WTC11 (cell line): ENCODE measurements around the gene ROR2.

Experiments
- FOXP1 ChIP-seq: sonication (generic); formaldehyde crosslinking; IDR thresholded peaks from 2 replicates; pipeline ENCODE4 v1.8.0; 2022; ENCODE audit warnings: missing genetic modification reagents, mild to moderate bottlenecking, moderate library complexity, borderline replicate concordance
- KAT7 ChIP-seq: sonication (generic); formaldehyde crosslinking; IDR thresholded peaks from 2 replicates; pipeline ENCODE4 v1.8.1; 2023; ENCODE audit warnings: missing genetic modification reagents, mild to moderate bottlenecking, borderline replicate concordance
- SP1 ChIP-seq: sonication (generic); formaldehyde crosslinking; conservative IDR thresholded peaks from 2 replicates; pipeline ENCODE4 v1.8.1; 2022; ENCODE audit warnings: missing genetic modification reagents
- TF ChIP-seq, protein P1 (sequence below): sonication (generic); formaldehyde crosslinking; IDR thresholded peaks from 2 replicates; pipeline ENCODE4 v1.8.1; 2023; ENCODE audit warnings: mild to moderate bottlenecking, missing genetic modification reagents, moderate library complexity
- TF ChIP-seq, protein P2 (sequence below): sonication (generic); formaldehyde crosslinking; IDR thresholded peaks from 2 replicates; pipeline ENCODE4 v1.8.0; 2022; ENCODE audit warnings: mild to moderate bottlenecking, missing genetic modification reagents
- TF ChIP-seq, protein P3 (sequence below): fragments of 200-600 bp; IDR thresholded peaks from 2 replicates; pipeline ENCODE4 v1.8.0; 2022; ENCODE audit warnings: antibody characterized with exemption
- TF ChIP-seq, protein P4 (sequence below): sonication (generic); formaldehyde crosslinking; IDR thresholded peaks from 2 replicates; pipeline ENCODE4 v1.8.1; 2022; ENCODE audit warnings: low read depth, mild to moderate bottlenecking, moderate library complexity, missing genetic modification reagents, borderline replicate concordance
- TF ChIP-seq, protein P5 (sequence below): sonication (generic); formaldehyde crosslinking; IDR thresholded peaks from 2 replicates; pipeline ENCODE4 v1.8.1; 2023; ENCODE audit warnings: mild to moderate bottlenecking, missing genetic modification reagents

DNA sequence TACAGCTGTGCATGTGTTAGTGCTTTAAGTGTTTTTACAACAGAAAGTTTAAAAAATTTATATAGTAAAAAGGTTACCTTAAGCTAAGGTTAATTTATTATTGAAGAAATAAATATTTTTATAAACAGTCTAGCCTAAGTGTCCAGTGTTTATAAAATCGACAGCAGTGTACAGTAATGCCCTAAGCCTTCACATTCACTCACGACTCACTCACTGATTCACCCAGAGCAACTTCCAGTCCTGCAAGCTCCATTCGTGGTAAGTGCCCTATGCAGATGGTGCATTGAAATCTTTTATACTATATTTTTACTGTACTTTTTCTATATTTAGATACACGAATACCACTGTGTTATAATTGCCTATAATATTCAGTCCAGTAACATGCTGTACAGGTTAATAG is 159.1 kb downstream of the ROR2 start:
- TF ChIP-seq, protein P1, sequence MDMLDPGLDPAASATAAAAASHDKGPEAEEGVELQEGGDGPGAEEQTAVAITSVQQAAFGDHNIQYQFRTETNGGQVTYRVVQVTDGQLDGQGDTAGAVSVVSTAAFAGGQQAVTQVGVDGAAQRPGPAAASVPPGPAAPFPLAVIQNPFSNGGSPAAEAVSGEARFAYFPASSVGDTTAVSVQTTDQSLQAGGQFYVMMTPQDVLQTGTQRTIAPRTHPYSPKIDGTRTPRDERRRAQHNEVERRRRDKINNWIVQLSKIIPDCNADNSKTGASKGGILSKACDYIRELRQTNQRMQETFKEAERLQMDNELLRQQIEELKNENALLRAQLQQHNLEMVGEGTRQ (CRISPR knock-in tag), result no peak
- no peak for TF ChIP-seq SP1 (CRISPR knock-in tag)
- TF ChIP-seq, protein P2, sequence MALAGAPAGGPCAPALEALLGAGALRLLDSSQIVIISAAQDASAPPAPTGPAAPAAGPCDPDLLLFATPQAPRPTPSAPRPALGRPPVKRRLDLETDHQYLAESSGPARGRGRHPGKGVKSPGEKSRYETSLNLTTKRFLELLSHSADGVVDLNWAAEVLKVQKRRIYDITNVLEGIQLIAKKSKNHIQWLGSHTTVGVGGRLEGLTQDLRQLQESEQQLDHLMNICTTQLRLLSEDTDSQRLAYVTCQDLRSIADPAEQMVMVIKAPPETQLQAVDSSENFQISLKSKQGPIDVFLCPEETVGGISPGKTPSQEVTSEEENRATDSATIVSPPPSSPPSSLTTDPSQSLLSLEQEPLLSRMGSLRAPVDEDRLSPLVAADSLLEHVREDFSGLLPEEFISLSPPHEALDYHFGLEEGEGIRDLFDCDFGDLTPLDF (CRISPR knock-in tag), result no peak
- TF ChIP-seq, protein P3, sequence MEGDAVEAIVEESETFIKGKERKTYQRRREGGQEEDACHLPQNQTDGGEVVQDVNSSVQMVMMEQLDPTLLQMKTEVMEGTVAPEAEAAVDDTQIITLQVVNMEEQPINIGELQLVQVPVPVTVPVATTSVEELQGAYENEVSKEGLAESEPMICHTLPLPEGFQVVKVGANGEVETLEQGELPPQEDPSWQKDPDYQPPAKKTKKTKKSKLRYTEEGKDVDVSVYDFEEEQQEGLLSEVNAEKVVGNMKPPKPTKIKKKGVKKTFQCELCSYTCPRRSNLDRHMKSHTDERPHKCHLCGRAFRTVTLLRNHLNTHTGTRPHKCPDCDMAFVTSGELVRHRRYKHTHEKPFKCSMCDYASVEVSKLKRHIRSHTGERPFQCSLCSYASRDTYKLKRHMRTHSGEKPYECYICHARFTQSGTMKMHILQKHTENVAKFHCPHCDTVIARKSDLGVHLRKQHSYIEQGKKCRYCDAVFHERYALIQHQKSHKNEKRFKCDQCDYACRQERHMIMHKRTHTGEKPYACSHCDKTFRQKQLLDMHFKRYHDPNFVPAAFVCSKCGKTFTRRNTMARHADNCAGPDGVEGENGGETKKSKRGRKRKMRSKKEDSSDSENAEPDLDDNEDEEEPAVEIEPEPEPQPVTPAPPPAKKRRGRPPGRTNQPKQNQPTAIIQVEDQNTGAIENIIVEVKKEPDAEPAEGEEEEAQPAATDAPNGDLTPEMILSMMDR, result no peak
- no peak for TF ChIP-seq FOXP1 (CRISPR knock-in tag)
- TF ChIP-seq KAT7 (CRISPR knock-in tag), result no peak
- TF ChIP-seq, protein P4, sequence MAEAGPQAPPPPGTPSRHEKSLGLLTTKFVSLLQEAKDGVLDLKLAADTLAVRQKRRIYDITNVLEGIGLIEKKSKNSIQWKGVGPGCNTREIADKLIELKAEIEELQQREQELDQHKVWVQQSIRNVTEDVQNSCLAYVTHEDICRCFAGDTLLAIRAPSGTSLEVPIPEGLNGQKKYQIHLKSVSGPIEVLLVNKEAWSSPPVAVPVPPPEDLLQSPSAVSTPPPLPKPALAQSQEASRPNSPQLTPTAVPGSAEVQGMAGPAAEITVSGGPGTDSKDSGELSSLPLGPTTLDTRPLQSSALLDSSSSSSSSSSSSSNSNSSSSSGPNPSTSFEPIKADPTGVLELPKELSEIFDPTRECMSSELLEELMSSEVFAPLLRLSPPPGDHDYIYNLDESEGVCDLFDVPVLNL (CRISPR knock-in tag), result no peak
- TF ChIP-seq, protein P5, sequence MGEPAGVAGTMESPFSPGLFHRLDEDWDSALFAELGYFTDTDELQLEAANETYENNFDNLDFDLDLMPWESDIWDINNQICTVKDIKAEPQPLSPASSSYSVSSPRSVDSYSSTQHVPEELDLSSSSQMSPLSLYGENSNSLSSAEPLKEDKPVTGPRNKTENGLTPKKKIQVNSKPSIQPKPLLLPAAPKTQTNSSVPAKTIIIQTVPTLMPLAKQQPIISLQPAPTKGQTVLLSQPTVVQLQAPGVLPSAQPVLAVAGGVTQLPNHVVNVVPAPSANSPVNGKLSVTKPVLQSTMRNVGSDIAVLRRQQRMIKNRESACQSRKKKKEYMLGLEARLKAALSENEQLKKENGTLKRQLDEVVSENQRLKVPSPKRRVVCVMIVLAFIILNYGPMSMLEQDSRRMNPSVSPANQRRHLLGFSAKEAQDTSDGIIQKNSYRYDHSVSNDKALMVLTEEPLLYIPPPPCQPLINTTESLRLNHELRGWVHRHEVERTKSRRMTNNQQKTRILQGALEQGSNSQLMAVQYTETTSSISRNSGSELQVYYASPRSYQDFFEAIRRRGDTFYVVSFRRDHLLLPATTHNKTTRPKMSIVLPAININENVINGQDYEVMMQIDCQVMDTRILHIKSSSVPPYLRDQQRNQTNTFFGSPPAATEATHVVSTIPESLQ, result no peak
